K562 (cell line): ENCODE data around the gene SPINK4. TPM values are rescaled to one million over a fixed set of nuclear protein-coding genes. Genes with fewer than 3 reads are reported as not detected.
A peak's percentile ranks its signal among the peaks of the same experiment; 100 is the strongest.

Source experiments
- BHLHE40 ChIP-seq: IDR thresholded peaks from 2 replicates; pipeline ENCODE4 v1.6.1; 2011; ENCODE audit warnings: low read length, improper control_type of control experiment
- CCNT2 ChIP-seq: IDR thresholded peaks from 2 replicates; pipeline ENCODE4 v1.6.1; 2011; ENCODE audit warnings: borderline replicate concordance, low read depth, mild to moderate bottlenecking, moderate library complexity, mixed read lengths, low read length; ENCODE audit not compliant: insufficient read length; ENCODE audit errors: extremely low read depth
- ETV1 ChIP-seq: fragments of 450-650 bp; conservative IDR thresholded peaks from 2 replicates; pipeline ENCODE4 v1.6.1; 2016; ENCODE audit warnings: missing genetic modification characterization, control low read depth, low read depth, missing compliant biosample characterization
- GTF3C2 ChIP-seq: IDR thresholded peaks from 3 replicates; pipeline ENCODE4 v1.6.1; 2011; ENCODE audit warnings: borderline replicate concordance, mild to moderate bottlenecking, moderate library complexity; ENCODE audit not compliant: insufficient read length; ENCODE audit errors: extremely low read depth
- MAZ ChIP-seq, 2 experiments: fragments of 450-650 bp in 1 of 2; sonication (generic) in 1 of 2; formaldehyde crosslinking; IDR thresholded peaks in 1 of 2; conservative IDR thresholded peaks in 1 of 2; 2 replicates each; pipeline versions ENCODE4 v1.4.0 to v1.5.0; 2020; ENCODE audit warnings: mild to moderate bottlenecking in 1 of 2, missing genetic modification reagents in 1 of 2
- MITF ChIP-seq: IDR thresholded peaks from 2 replicates; pipeline ENCODE4 v1.6.1; 2014; ENCODE audit warnings: antibody characterized with exemption
- NCOA1 ChIP-seq: fragments of 450-650 bp; IDR thresholded peaks from 2 replicates; pipeline ENCODE4 v1.6.1; 2016; ENCODE audit warnings: low read depth
- RHOXF2B ChIP-seq: fragments of 250-450 bp; sonication (Bioruptor Pico); conservative IDR thresholded peaks from 2 replicates; pipeline ENCODE4 v1.5.1; 2021
- UBTF ChIP-seq, 2 experiments: IDR thresholded peaks; 2 replicates each; pipeline ENCODE4 v1.6.1; 2012; ENCODE audit warnings: improper control_type of control experiment in 2 of 2, low read depth in 2 of 2, low read length in 2 of 2, borderline replicate concordance in 1 of 2
- ZNF232 ChIP-seq: sonication (generic); formaldehyde crosslinking; IDR thresholded peaks from 2 replicates; pipeline ENCODE4 v1.8.0; 2022; ENCODE audit warnings: mild to moderate bottlenecking, missing genetic modification reagents
- ZNF431 ChIP-seq: sonication (generic); formaldehyde crosslinking; IDR thresholded peaks from 2 replicates; pipeline ENCODE4 v1.8.0; 2022; ENCODE audit warnings: mild to moderate bottlenecking, missing genetic modification reagents
- polyA plus RNA-seq, 8 experiments: library from polyadenylated mRNA; depleted of rRNA in 4 of 8; stranded (reverse) in 5 of 8; unstranded in 3 of 8; fragments of >200 nt; fragmentation: Nextera tagmentation in 2 of 8; fragmentation: Illumina TruSeq in 1 of 8; extraction: Ambion mirVana in 2 of 8; extraction: Trizol in 1 of 8; gene quantifications; 2 replicates each; pipeline versions ENCODE4 v1.2.1 to v1.2.3, GENCODE V29; 2011 to 2014; ENCODE audit warnings: inconsistent platforms in 1 of 8, missing spikeins in 1 of 8
- total RNA-seq, 7 experiments: library from RNA; depleted of rRNA in 6 of 7; stranded (reverse); fragments of >200 nt in 6 of 7; fragmentation: Illumina TruSeq in 2 of 7; extraction: Trizol in 2 of 7; gene quantifications; 2 replicates each; pipeline versions ENCODE4 v1.2.1 to v1.2.3, GENCODE V29; 2011 to 2021; ENCODE audit warnings: low replicate concordance in 1 of 7
- TF ChIP-seq, protein P1 (sequence below), 3 experiments: IDR thresholded peaks in 2 of 3; conservative IDR thresholded peaks in 1 of 3; 2 replicates each; pipeline ENCODE4 v1.5.1; 2011 to 2012; ENCODE audit warnings: low read length in 3 of 3, mild to moderate bottlenecking in 3 of 3, control low read depth in 2 of 3, improper control_type of control experiment in 1 of 3, inconsistent platforms in 1 of 3, low read depth in 1 of 3, mixed read lengths in 1 of 3, moderate library complexity in 1 of 3; ENCODE audit not compliant: insufficient read depth in 2 of 3
- TF ChIP-seq, protein P2 (sequence below): fragments of 250-450 bp; sonication (Bioruptor Pico); IDR thresholded peaks from 2 replicates; pipeline ENCODE4 v1.4.0; 2020; ENCODE audit warnings: mild to moderate bottlenecking, moderate library complexity, borderline replicate concordance

SPINK4 gene
- total and polyA plus RNA-seq, 9 of the 15 experiments (the other 6 are each of a cell fraction or from before 2014, with no cell fraction given), result 0.74 to 5.5 (median 2.1) TPM; not detected in 2

DNA sequence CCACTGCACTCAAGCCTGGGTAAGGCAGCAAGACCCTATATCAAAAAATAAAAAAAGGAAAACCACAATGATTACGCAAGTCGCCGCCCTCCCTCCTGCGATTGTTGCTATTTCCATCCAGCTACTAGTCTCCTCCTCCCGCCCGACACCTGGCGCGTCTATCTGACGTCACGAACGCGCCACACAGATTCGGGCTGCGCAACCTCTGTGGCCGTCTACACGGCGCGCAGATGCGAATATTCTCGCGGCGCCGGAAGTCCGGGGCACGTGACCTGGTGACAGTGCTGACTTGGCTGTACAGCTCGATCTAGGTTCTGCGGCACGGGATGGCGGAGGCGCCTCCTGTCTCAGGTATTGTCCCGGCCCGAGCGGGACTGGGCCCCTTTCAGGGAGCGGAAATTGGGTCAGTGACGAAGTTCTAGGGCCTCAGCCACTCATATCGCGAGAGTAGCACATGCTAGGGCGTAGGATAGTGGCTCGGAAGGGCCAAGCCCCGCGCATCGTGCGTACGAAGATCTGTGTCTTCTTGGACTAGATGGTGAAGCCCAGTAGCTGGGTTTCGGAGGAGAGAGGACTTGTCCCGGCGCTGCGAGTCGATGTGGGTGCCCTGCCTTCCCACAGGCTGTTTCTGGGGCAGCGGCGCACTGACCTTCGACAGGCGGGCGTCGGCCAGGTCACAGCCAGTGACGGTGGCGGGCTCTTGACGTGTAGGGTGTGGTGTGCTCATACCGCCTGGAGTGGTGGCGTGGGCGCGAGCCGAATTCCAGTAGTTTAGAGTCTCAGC lies 50.5 kb downstream of the SPINK4 start, which contains the start of gene NFX1 (continued):
- no peak for TF ChIP-seq GTF3C2
- no peak; the same call in 1 of the 2 replicates for TF ChIP-seq ZNF232 (CRISPR knock-in tag)
- TF ChIP-seq NCOA1, result no peak
- no peak for TF ChIP-seq RHOXF2B (CRISPR knock-in tag)
- TF ChIP-seq UBTF (IDR thresholded peaks at IDR 0.05; ENCODE audit: borderline replicate concordance in 1 of 2, low read depth in 2 of 2, low read length in 2 of 2), result no peak
- peak; percentile 97 for TF ChIP-seq ETV1
- peak; percentile 57 for TF ChIP-seq CCNT2
- peak; percentile 64 to 87; a peak in 3 of 4 replicates for TF ChIP-seq MAZ (CRISPR knock-in tag; conservative IDR thresholded peaks at IDR 0.05 in 1 of 2, IDR thresholded peaks at IDR 0.05 in 1 of 2)
- TF ChIP-seq BHLHE40, result peak; percentile 98
- TF ChIP-seq, protein P1, sequence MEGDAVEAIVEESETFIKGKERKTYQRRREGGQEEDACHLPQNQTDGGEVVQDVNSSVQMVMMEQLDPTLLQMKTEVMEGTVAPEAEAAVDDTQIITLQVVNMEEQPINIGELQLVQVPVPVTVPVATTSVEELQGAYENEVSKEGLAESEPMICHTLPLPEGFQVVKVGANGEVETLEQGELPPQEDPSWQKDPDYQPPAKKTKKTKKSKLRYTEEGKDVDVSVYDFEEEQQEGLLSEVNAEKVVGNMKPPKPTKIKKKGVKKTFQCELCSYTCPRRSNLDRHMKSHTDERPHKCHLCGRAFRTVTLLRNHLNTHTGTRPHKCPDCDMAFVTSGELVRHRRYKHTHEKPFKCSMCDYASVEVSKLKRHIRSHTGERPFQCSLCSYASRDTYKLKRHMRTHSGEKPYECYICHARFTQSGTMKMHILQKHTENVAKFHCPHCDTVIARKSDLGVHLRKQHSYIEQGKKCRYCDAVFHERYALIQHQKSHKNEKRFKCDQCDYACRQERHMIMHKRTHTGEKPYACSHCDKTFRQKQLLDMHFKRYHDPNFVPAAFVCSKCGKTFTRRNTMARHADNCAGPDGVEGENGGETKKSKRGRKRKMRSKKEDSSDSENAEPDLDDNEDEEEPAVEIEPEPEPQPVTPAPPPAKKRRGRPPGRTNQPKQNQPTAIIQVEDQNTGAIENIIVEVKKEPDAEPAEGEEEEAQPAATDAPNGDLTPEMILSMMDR (IDR thresholded peaks at IDR 0.05 in 2 of 3, conservative IDR thresholded peaks at IDR 0.05 in 1 of 3; ENCODE audit: insufficient read depth in 2 of 3, low read depth in 1 of 3, low read length in 3 of 3), result no peak; a peak in 1 of 6 replicates
- TF ChIP-seq, protein P2, sequence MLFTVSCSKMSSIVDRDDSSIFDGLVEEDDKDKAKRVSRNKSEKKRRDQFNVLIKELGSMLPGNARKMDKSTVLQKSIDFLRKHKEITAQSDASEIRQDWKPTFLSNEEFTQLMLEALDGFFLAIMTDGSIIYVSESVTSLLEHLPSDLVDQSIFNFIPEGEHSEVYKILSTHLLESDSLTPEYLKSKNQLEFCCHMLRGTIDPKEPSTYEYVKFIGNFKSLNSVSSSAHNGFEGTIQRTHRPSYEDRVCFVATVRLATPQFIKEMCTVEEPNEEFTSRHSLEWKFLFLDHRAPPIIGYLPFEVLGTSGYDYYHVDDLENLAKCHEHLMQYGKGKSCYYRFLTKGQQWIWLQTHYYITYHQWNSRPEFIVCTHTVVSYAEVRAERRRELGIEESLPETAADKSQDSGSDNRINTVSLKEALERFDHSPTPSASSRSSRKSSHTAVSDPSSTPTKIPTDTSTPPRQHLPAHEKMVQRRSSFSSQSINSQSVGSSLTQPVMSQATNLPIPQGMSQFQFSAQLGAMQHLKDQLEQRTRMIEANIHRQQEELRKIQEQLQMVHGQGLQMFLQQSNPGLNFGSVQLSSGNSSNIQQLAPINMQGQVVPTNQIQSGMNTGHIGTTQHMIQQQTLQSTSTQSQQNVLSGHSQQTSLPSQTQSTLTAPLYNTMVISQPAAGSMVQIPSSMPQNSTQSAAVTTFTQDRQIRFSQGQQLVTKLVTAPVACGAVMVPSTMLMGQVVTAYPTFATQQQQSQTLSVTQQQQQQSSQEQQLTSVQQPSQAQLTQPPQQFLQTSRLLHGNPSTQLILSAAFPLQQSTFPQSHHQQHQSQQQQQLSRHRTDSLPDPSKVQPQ (CRISPR knock-in tag), result no peak
- TF ChIP-seq MITF, result peak; percentile 86; the same call in 1 of the 2 replicates
- no peak for TF ChIP-seq ZNF431 (CRISPR knock-in tag)
